ENCODE measurements around the gene PLA2G12B.

PLA2G12B gene

GRCh38 chr10:72888151-72888638, 66.4 kb downstream of the PLA2G12B start:
- no peak for DNase-seq

- no peak for DNase-seq
Observed at GRCh38 chr10:72887043-72887442, 67.6 kb downstream of the PLA2G12B start.

GRCh38 chr10:72886621-72887020, 68.0 kb downstream of the PLA2G12B start:
- DNase-seq, result no peak

- no peak for DNase-seq
Observed at GRCh38 chr10:72885953-72886352, 68.7 kb downstream of the PLA2G12B start.

Data from CD4-positive, alpha-beta T cell treated with Interleukin-4 for 1 hour (primary cell).